PC-9 (cell line): ENCODE measurements around the gene XPC. TPM values are rescaled to one million over a fixed set of nuclear protein-coding genes. Genes with fewer than 3 reads are reported as not detected.
"Not testable (repeated sequence)": the region's sequence is repeated elsewhere in the genome, so short reads cannot be mapped to it uniquely, and the experiment has no call there.

Source experiments
- BruUV-seq: library from RNA; stranded (reverse); fragments of 400-500 nt; replicated peaks from 2 replicates; lab custom pipeline; 2021; lab: Mats Ljungman, UMichigan
- CTCF ChIA-PET: fragments of 300-600 bp; sonication (Branson Sonifier 250); formaldehyde crosslinking; loops from one replicate; lab custom pipeline; 2022; ENCODE audit warnings: antibody characterized with exemption; lab: Charles Lee
- POLR2A ChIA-PET: fragments of 300-600 bp; sonication (Branson Sonifier 250); formaldehyde crosslinking; loops from one replicate; lab custom pipeline; 2022; ENCODE audit warnings: antibody characterized with exemption; ENCODE audit not compliant: unreplicated experiment; lab: Charles Lee
- DNase-seq, 2 experiments: peaks; one replicate each; pipeline versions ENCODE4 v3.0.0 to v3.0.0-alpha.2; 2015 to 2022; ENCODE audit warnings: mixed read lengths in 1 of 2
- H2AFZ ChIP-seq: fragments of 200-600 bp; sonication (generic); 2 replicates; pipeline ENCODE4 v1.8.1; 2017; ENCODE audit warnings: antibody characterized with exemption
- H3F3A ChIP-seq: fragments of 200-600 bp; sonication (generic); 2 replicates; pipeline ENCODE4 v1.8.1; 2017; ENCODE audit warnings: antibody characterized with exemption, mild to moderate bottlenecking, low read depth; ENCODE audit not compliant: insufficient read depth
- H3K27ac ChIP-seq: fragments of 200-600 bp; sonication (generic); 2 replicates; pipeline ENCODE4 v1.6.1; 2016; ENCODE audit warnings: mixed run types
- H3K27me3 ChIP-seq: fragments of 200-600 bp; sonication (generic); 2 replicates; pipeline ENCODE4 v1.6.1; 2016; ENCODE audit warnings: low read depth, mixed run types; ENCODE audit not compliant: insufficient read depth
- H3K36me3 ChIP-seq: fragments of 200-600 bp; sonication (generic); 2 replicates; pipeline ENCODE4 v1.6.1; 2016; ENCODE audit warnings: low read depth, mixed run types
- H3K4me1 ChIP-seq: fragments of 200-600 bp; sonication (generic); replicated peaks from 2 replicates; pipeline ENCODE4 v1.6.1; 2016; ENCODE audit warnings: mixed run types; ENCODE audit not compliant: insufficient read depth
- H3K4me2 ChIP-seq: fragments of 200-600 bp; sonication (generic); 2 replicates; pipeline ENCODE4 v1.6.1; 2017; ENCODE audit warnings: mixed run types
- H3K4me3 ChIP-seq: fragments of 200-600 bp; sonication (generic); 2 replicates; pipeline ENCODE4 v1.6.1; 2016; ENCODE audit warnings: mixed run types
- H3K79me2 ChIP-seq: fragments of 200-600 bp; sonication (generic); 2 replicates; pipeline ENCODE4 v1.6.1; 2017; ENCODE audit warnings: low read depth, mixed run types
- H3K9me2 ChIP-seq: fragments of 200-600 bp; sonication (generic); 2 replicates; pipeline ENCODE4 v1.8.1; 2017; ENCODE audit warnings: mild to moderate bottlenecking; ENCODE audit not compliant: insufficient read depth
- H3K9me3 ChIP-seq: fragments of 200-600 bp; sonication (generic); 2 replicates; pipeline ENCODE4 v1.8.1; 2016; ENCODE audit warnings: low read depth; ENCODE audit not compliant: insufficient read depth
- H4K20me1 ChIP-seq: fragments of 200-600 bp; sonication (generic); 2 replicates; pipeline ENCODE4 v1.8.1; 2017; ENCODE audit not compliant: insufficient read depth
- EZH2 ChIP-seq: fragments of 200-600 bp; sonication (generic); IDR thresholded peaks from 2 replicates; pipeline ENCODE4 v1.8.0; 2017; ENCODE audit warnings: antibody characterized with exemption, low read depth
- intact Hi-C: fragments of 100-400 bp; cut with micrococcal nuclease; formaldehyde crosslinking; loops from one replicate; pipeline ENCODE4 v1.10.0; 2022; ENCODE audit not compliant: unreplicated experiment
- total RNA-seq: library from RNA; stranded (reverse); gene quantifications from 2 replicates; pipeline ENCODE4 v1.2.3, GENCODE V29; 2021
- TF ChIP-seq, protein P1 (sequence below): fragments of 200-600 bp; sonication (generic); conservative IDR thresholded peaks from 2 replicates; pipeline ENCODE4 v1.6.1; 2017; ENCODE audit warnings: mixed run types, antibody characterized with exemption, mild to moderate bottlenecking, moderate library complexity

The XPC gene
- total RNA-seq, 1 experiment from 2014 or later, result 27.1 TPM

DNA sequence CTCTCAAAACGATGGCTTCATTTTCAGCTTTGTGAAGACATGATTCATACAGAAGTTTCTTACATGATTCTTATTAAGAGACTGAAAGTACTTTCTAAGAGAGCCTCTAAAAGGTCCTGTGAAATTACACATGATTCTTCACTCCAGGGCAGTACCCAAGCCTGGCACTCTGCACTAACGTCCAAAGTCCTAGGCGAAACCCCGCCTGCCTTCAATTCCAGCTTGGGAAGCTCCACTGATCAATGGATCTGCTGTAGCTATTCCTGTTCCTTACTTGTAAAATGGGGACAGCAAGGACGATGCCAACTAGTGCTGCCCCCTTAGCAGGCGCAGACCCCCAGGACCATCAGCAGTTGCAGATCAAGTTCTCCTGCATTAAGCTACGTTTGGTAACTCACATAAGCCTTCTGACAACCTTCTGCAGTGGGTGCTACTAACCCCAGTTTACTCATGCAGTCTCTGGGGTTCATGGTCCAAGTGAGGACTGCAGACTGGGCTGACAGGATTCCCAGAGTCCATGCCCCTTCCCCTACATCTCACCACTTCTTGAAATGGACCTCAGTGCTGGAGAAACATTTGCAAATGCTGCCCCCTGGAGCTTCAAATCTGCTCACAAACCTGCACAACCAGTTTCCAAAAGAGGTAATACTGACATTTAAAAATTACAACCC is 64.3 kb downstream of the XPC start:
- Histone ChIP-seq H3K79me2 (no peaks in the 10 kb centered on the region; the same call in none of the 2 replicates), H3K9me3 (no peaks in the 10 kb centered on the region), H3K36me3 (peaks cover 34% of the 10 kb centered on the region; the same call in 1 of the 2 replicates), H3K4me2 (no peak overlapping the region), H3K27ac (no peak overlapping the region), H3K4me3 (no peak overlapping the region), H3K9me2 (no peaks in the 10 kb centered on the region), H4K20me1 (0 out of 2 replicates have a peak, but pooled peaks cover 7% of the 10 kb centered on the region), H3K27me3 (no peaks in the 10 kb centered on the region), H3F3A (no peaks in the 10 kb centered on the region), H3K4me1 (peaks cover 9% of the 10 kb centered on the region), H2AFZ (no peak overlapping the region)
- DNase-seq, result peak in 1 of 2 experiments; percentile 42
- ChIA-PET CTCF (interaction anchor here (2.3 kb wide), 1 partner anchor 218 kb away, joined by 27 read pairs; no protein-coding TSS in a partner anchor), POLR2A (interaction anchor here (0.6 to 0.7 kb wide), 2 partner anchors 10 to 219 kb away, joined by 3 to 5 read pairs; no protein-coding TSS in a partner anchor)
- BruUV-seq, result no TSS peak
- intact Hi-C loops, result loop anchor here (1.0 kb wide), 1 partner anchor 218 kb away; no protein-coding TSS in a partner anchor
- TF ChIP-seq EZH2, result no peak
- TF ChIP-seq, protein P1, sequence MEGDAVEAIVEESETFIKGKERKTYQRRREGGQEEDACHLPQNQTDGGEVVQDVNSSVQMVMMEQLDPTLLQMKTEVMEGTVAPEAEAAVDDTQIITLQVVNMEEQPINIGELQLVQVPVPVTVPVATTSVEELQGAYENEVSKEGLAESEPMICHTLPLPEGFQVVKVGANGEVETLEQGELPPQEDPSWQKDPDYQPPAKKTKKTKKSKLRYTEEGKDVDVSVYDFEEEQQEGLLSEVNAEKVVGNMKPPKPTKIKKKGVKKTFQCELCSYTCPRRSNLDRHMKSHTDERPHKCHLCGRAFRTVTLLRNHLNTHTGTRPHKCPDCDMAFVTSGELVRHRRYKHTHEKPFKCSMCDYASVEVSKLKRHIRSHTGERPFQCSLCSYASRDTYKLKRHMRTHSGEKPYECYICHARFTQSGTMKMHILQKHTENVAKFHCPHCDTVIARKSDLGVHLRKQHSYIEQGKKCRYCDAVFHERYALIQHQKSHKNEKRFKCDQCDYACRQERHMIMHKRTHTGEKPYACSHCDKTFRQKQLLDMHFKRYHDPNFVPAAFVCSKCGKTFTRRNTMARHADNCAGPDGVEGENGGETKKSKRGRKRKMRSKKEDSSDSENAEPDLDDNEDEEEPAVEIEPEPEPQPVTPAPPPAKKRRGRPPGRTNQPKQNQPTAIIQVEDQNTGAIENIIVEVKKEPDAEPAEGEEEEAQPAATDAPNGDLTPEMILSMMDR, result peak; percentile 62

DNA sequence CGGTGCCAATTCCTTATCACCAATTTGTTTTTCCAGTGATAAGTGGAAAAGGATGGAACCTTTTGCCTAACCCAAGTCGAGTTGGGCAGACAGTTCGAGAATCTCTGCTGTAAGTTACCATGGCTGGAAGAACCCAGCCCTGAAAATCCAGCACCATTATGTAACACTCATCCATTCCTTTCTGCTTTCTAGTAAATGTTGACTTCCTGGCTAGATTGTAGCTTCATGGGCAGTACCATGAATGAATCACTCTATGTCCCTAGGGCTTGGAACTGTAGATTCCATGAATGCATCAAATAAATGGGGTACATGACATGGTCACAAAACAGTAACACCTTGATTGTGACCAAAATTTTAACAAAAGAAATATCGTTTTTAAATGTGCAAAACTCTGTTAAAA is 67.7 kb downstream of the XPC start:
- Histone ChIP-seq H3K27me3 (no peaks in the 10 kb centered on the region), H3K27ac (no peak overlapping the region), H3K79me2 (no peaks in the 10 kb centered on the region), H3K36me3 (peaks cover 31% of the 10 kb centered on the region; the same call in 1 of the 2 replicates), H2AFZ (no peak overlapping the region), H3F3A (no peaks in the 10 kb centered on the region), H3K4me1 (peaks cover 9% of the 10 kb centered on the region), H4K20me1 (no peaks in the 10 kb centered on the region), H3K9me2 (no peaks in the 10 kb centered on the region), H3K4me2 (no peak overlapping the region), H3K9me3 (no peaks in the 10 kb centered on the region), H3K4me3 (no peak overlapping the region)
- ChIA-PET CTCF (no interaction called here), POLR2A (no interaction called here)
- intact Hi-C loops, result no loop called here
- BruUV-seq, result no TSS peak
- no peak for TF ChIP-seq EZH2
- TF ChIP-seq, protein P1, result no peak
- no peak for DNase-seq

DNA sequence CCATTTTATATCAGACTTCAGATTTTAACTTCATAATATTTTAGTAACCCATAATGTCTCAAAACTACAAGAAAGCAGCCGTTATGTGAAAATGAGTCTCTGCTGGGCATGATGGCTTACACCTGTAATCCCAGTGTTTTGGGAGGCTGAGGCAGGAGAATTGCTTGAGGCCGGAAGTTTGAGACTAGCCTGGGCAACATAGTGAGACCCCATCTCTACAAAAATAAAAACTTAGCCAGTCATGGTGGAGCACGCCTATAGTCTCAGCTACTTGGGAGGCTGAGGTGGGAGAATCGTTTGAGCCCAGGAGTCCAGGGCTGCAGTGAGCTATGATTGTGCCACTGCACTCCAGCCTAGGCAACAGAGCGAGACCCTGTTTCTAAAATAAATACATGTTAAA is 68.6 kb downstream of the XPC start:
- H3K27me3 ChIP-seq, POLR2A ChIA-PET, CTCF ChIA-PET, H3K4me1 ChIP-seq, H4K20me1 ChIP-seq, H3K9me2 ChIP-seq, intact Hi-C loops, H3K79me2 ChIP-seq, H3K9me3 ChIP-seq, H3F3A ChIP-seq, H3K4me3 ChIP-seq, H3K27ac ChIP-seq, DNase-seq, BruUV-seq, H2AFZ ChIP-seq, H3K4me2 ChIP-seq: not testable (repeated sequence)
- peaks cover 22% of the 10 kb centered on the region; the same call in 1 of the 2 replicates for H3K36me3 ChIP-seq
